SIG-M5 (cell line): Measurements from ENCODE around the gene CBX6.

Experiments used
- DNase-seq: peaks from one replicate; lab custom pipeline; 2025; lab: John Stamatoyannopoulos, UW

Gene CBX6

GRCh38 chr22:38873469-38874411 lies 1.7 kb upstream of the CBX6 start:
- DNase-seq = no peak

GRCh38 chr22:38872831-38873248 lies 824 bp upstream of the CBX6 start:
- DNase-seq = no peak

GRCh38 chr22:38871360-38872171 lies 450 bp downstream of the CBX6 start:
- DNase-seq = no peak

GRCh38 chr22:38870791-38871359 lies 1.1 kb downstream of the CBX6 start:
- DNase-seq = no peak

GRCh38 chr22:38870312-38870741 lies 1.7 kb downstream of the CBX6 start:
- peak; percentile 52 for DNase-seq

GRCh38 chr22:38869663-38870062 lies 2.4 kb downstream of the CBX6 start:
- DNase-seq = no peak

- no peak for DNase-seq
Observed at GRCh38 chr22:38868886-38869381, 3.1 kb downstream of the CBX6 start.

- DNase-seq = no peak
Observed at GRCh38 chr22:38868286-38868721, 3.7 kb downstream of the CBX6 start.

GRCh38 chr22:38867471-38868285 lies 4.3 kb downstream of the CBX6 start:
- DNase-seq = no peak

- DNase-seq = no peak
Observed at GRCh38 chr22:38867124-38867455, 4.9 kb downstream of the CBX6 start.

GRCh38 chr22:38866399-38867123 lies 5.5 kb downstream of the CBX6 start:
- no peak for DNase-seq

- DNase-seq = no peak
Observed at GRCh38 chr22:38866024-38866398, 6.0 kb downstream of the CBX6 start.

GRCh38 chr22:38865201-38866023 lies 6.6 kb downstream of the CBX6 start:
- DNase-seq = no peak

- DNase-seq = no peak
Observed at GRCh38 chr22:38864361-38865191, 7.4 kb downstream of the CBX6 start.

GRCh38 chr22:38863531-38864131 lies 8.4 kb downstream of the CBX6 start:
- DNase-seq = no peak

- DNase-seq = no peak
Observed at GRCh38 chr22:38862375-38863329, 9.4 kb downstream of the CBX6 start.

- no peak for DNase-seq
Observed at GRCh38 chr22:38861927-38862326, 10.1 kb downstream of the CBX6 start.
